Measurements from ENCODE around the gene NRXN2. TPM values are rescaled to one million over a fixed set of nuclear protein-coding genes. Genes with fewer than 3 reads are reported as not detected.

Gene NRXN2
- total and polyA plus RNA-seq, 2 of the 13 experiments (the other 11 are each of a cell fraction or from before 2014, with no cell fraction given) = not detected

GRCh38 chr11:64717268-64717578 is 5.8 kb downstream of the NRXN2 start:
- no peaks in the 10 kb centered on the region for H3K9me3 ChIP-seq (ENCODE audit: low read length)
- DNase-seq (ENCODE audit: low spot score) = no peak
- CTCF ChIA-PET (ENCODE audit: low intra/inter-chr PET ratio, low total read pairs) = no interaction called here
- no TSS peak for BruUV-seq (replicated peaks)
- peaks cover 7 to 74% of the 10 kb centered on the region in 2 experiments; a peak in 4 of 5 replicates for H3K27me3 ChIP-seq (ENCODE audit: control insufficient read depth in 1 of 2, insufficient read depth in 2 of 2, low read length in 2 of 2)
- no peak overlapping the region for H3K9ac ChIP-seq (ENCODE audit: insufficient read depth, low read depth, low read length)
- in situ Hi-C loops (cut with HindIII; ENCODE audit: extremely low pct_ligation_motif_present, low pct_unique_long_range_greater_than_20kb) (no loop called here), intact Hi-C loops (cut with micrococcal nuclease; ENCODE audit: unreplicated experiment) (no loop called here)
- no peak for TF ChIP-seq PCBP1 (IDR thresholded peaks at IDR 0.05; ENCODE audit: borderline replicate concordance, low read depth, low read length)
- no peak for TF ChIP-seq CEBPB (IDR thresholded peaks at IDR 0.05; ENCODE audit: borderline replicate concordance, low read depth, low read length)
- no peak for TF ChIP-seq NFYB (CRISPR knock-in tag; IDR thresholded peaks at IDR 0.05)
- no peak for TF ChIP-seq ZNF296 (CRISPR knock-in tag; conservative IDR thresholded peaks at IDR 0.05)
- TF ChIP-seq ZNF782 (CRISPR knock-in tag; IDR thresholded peaks at IDR 0.05; ENCODE audit: borderline replicate concordance) = no peak
- TF ChIP-seq CREB1 (IDR thresholded peaks at IDR 0.05) = 0 out of 2 replicates have a peak, but pooled peaks have one; percentile 3
- no peak for TF ChIP-seq CREB1 (CRISPR knock-in tag; IDR thresholded peaks at IDR 0.05)
- TF ChIP-seq, protein P1, sequence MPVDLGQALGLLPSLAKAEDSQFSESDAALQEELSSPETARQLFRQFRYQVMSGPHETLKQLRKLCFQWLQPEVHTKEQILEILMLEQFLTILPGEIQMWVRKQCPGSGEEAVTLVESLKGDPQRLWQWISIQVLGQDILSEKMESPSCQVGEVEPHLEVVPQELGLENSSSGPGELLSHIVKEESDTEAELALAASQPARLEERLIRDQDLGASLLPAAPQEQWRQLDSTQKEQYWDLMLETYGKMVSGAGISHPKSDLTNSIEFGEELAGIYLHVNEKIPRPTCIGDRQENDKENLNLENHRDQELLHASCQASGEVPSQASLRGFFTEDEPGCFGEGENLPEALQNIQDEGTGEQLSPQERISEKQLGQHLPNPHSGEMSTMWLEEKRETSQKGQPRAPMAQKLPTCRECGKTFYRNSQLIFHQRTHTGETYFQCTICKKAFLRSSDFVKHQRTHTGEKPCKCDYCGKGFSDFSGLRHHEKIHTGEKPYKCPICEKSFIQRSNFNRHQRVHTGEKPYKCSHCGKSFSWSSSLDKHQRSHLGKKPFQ (CRISPR knock-in tag; IDR thresholded peaks at IDR 0.05; ENCODE audit: insufficient replicate concordance) = no peak
- FAIRE-seq = no peak
- no peak overlapping the region for H3K4me3 ChIP-seq (replicated peaks in 1 of 3; ENCODE audit: insufficient read depth in 1 of 3, low read depth in 2 of 3, low read length in 3 of 3)
- H4K20me1 ChIP-seq (ENCODE audit: insufficient read depth, low read length) = no peaks in the 10 kb centered on the region
- H2AFZ ChIP-seq (ENCODE audit: low read length) = no peak overlapping the region
- 13% methylated on average over 3 of the region's 4 CpGs for WGBS (ENCODE audit: low lambda C conversion rate)
- no peaks in the 10 kb centered on the region for H3K36me3 ChIP-seq (replicated peaks in 1 of 2; ENCODE audit: control insufficient read depth in 1 of 2, insufficient read depth in 2 of 2, low read length in 2 of 2)
- no peaks in the 10 kb centered on the region for H3K79me2 ChIP-seq (ENCODE audit: insufficient read depth, low read length)
- POLR2A ChIA-PET = no interaction called here
- no peak overlapping the region for H3K27ac ChIP-seq (ENCODE audit: extremely low read length, insufficient read depth, low read length)
- H3K4me2 ChIP-seq (ENCODE audit: low read depth, low read length) = no peak overlapping the region
- ATAC-seq = peak; percentile 18; the same call in 1 of the 3 replicates
- no peaks in the 10 kb centered on the region for H3K4me1 ChIP-seq (ENCODE audit: insufficient read depth, low read length)
